Measurements from ENCODE around the gene CYTIP. TPM values are rescaled to one million over a fixed set of nuclear protein-coding genes. Genes with fewer than 3 reads are reported as not detected.

The CYTIP gene
- polyA plus RNA-seq, 1 donor from 2014 or later: not detected

DNA sequence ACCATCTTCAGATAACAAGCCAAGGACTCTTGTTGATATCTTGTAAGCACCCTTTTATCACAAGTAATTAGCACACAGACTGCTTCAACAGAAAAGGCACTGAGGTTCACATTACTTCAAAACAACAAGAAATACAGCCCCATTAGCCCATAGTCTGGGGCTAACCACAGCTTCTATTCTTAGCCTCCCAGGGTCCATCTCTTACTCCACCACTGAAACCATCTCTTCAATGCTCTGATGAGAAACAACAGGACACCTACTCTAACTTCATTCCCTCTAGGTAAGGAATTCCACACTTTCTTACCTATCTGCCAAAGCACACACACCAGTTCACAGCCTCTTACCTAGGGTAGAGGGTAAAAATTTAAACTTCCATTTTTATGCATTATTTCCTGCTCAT lies 26.4 kb upstream of the CYTIP start:
- Histone ChIP-seq H4K20me1 (ENCODE audit: insufficient read depth) (no peaks in the 10 kb centered on the region), H3F3A (ENCODE audit: insufficient read depth, low read length, poor library complexity, severe bottlenecking) (no peaks in the 10 kb centered on the region), H3K9me2 (ENCODE audit: insufficient read depth, low read length) (no peaks in the 10 kb centered on the region), H3K9ac (ENCODE audit: low read length) (no peak overlapping the region), H3K36me3 (ENCODE audit: insufficient read depth, low read length) (no peaks in the 10 kb centered on the region), H3K79me2 (replicated peaks; ENCODE audit: insufficient read depth, low read length) (no peaks in the 10 kb centered on the region), H2AFZ (ENCODE audit: low read depth, low read length) (no peak overlapping the region), H3K4me2 (ENCODE audit: low read length) (no peak overlapping the region), H3K4me3 (ENCODE audit: low read length) (no peak overlapping the region), H3K9me3 (ENCODE audit: low read length) (no peaks in the 10 kb centered on the region), H3K27ac (ENCODE audit: low read length) (no peak overlapping the region), H3K27me3 (ENCODE audit: insufficient read depth, low read depth, low read length) (no peaks in the 10 kb centered on the region)
- TF ChIP-seq SMC3 (conservative IDR thresholded peaks at IDR 0.05; ENCODE audit: poor library complexity): no peak

DNA sequence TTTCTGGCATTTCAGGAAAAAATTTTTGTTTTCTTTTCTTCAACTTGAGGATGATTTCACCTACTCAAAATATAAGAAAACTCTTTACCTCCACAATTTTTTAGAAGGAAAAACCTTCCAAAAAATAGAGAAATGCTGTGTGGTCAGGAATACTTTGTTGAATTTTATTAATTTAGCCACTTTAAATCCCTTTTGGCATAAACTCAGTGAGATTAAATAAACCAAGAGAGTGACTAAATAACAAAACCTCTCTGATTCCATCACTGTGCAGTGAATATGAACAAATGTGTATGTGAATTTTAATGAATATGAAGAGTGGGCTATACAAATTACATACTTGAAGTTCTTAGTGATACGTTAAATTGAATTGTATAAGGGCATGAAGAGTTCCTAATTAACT lies 25.8 kb upstream of the CYTIP start:
- Histone ChIP-seq H3K4me3 (ENCODE audit: low read length) (no peak overlapping the region), H4K20me1 (ENCODE audit: insufficient read depth) (no peaks in the 10 kb centered on the region), H3K9me2 (ENCODE audit: insufficient read depth, low read length) (no peaks in the 10 kb centered on the region), H3K36me3 (ENCODE audit: insufficient read depth, low read length) (no peaks in the 10 kb centered on the region), H2AFZ (ENCODE audit: low read depth, low read length) (no peak overlapping the region), H3K9ac (ENCODE audit: low read length) (no peak overlapping the region), H3K4me2 (ENCODE audit: low read length) (no peak overlapping the region), H3F3A (ENCODE audit: insufficient read depth, low read length, poor library complexity, severe bottlenecking) (no peaks in the 10 kb centered on the region), H3K27ac (ENCODE audit: low read length) (no peak overlapping the region), H3K79me2 (replicated peaks; ENCODE audit: insufficient read depth, low read length) (no peaks in the 10 kb centered on the region), H3K9me3 (ENCODE audit: low read length) (no peaks in the 10 kb centered on the region), H3K27me3 (ENCODE audit: insufficient read depth, low read depth, low read length) (no peaks in the 10 kb centered on the region)
- TF ChIP-seq SMC3 (conservative IDR thresholded peaks at IDR 0.05; ENCODE audit: poor library complexity) (no peak), RAD21 (conservative IDR thresholded peaks at IDR 0.05) (no peak)

DNA sequence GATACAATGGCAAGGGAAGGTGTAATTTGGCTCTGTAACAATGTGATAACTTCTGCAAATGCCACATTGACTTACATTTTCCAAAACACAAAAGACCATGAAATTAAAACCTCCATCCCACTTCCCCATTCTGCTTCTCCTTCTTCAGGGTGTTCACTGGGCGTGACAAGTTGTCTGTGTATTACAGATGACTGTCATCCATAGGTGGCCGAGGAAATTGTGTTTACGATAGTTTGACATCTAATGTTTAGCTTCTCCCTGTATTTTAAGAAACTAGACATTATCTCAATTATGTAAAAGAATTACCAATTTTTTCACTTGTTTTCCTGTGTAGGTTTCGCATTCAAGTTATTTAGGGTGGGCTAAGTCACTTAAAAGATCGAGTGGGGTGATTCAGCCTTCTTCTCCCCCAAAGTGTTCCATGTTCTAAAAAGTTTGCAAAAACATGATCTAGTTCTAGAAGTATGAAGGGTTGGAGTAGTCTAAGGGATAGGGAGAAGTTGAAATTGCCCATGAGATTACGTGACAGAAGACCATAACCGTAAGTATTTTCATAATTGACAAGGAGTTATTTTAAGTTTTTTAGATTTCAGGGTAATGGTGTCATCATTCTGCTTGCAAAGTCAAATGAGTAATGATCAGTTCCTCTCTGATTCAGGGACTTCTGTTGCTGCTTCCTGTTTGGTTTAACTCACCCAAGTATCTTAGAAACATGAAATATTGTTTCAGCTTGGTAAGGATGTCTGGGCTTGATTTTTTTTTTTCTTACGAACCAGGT lies 25.2 kb upstream of the CYTIP start:
- Histone ChIP-seq H2AFZ (ENCODE audit: low read depth, low read length) (no peak overlapping the region), H3K79me2 (replicated peaks; ENCODE audit: insufficient read depth, low read length) (no peaks in the 10 kb centered on the region), H3K36me3 (ENCODE audit: insufficient read depth, low read length) (no peaks in the 10 kb centered on the region), H3K4me3 (ENCODE audit: low read length) (no peak overlapping the region), H3F3A (ENCODE audit: insufficient read depth, low read length, poor library complexity, severe bottlenecking) (no peaks in the 10 kb centered on the region), H3K4me2 (ENCODE audit: low read length) (no peak overlapping the region), H3K27me3 (ENCODE audit: insufficient read depth, low read depth, low read length) (no peaks in the 10 kb centered on the region), H3K9ac (ENCODE audit: low read length) (no peak overlapping the region), H3K9me2 (ENCODE audit: insufficient read depth, low read length) (no peaks in the 10 kb centered on the region), H3K9me3 (ENCODE audit: low read length) (no peaks in the 10 kb centered on the region), H3K27ac (ENCODE audit: low read length) (no peak overlapping the region), H4K20me1 (ENCODE audit: insufficient read depth) (no peaks in the 10 kb centered on the region)
- TF ChIP-seq POLR2AphosphoS5 (IDR thresholded peaks at IDR 0.05) (no peak), EP300 (conservative IDR thresholded peaks at IDR 0.05; ENCODE audit: poor library complexity, severe bottlenecking) (no peak), MXI1 (conservative IDR thresholded peaks at IDR 0.05; ENCODE audit: poor library complexity, severe bottlenecking) (no peak), SMC3 (conservative IDR thresholded peaks at IDR 0.05; ENCODE audit: poor library complexity) (no peak), EZH2 (IDR thresholded peaks at IDR 0.05; ENCODE audit: borderline replicate concordance, insufficient read depth, low read length, poor library complexity, severe bottlenecking) (no peak), RAD21 (conservative IDR thresholded peaks at IDR 0.05) (no peak), TAF1 (IDR thresholded peaks at IDR 0.05; ENCODE audit: low read depth) (no peak)
- TF ChIP-seq, protein P1, sequence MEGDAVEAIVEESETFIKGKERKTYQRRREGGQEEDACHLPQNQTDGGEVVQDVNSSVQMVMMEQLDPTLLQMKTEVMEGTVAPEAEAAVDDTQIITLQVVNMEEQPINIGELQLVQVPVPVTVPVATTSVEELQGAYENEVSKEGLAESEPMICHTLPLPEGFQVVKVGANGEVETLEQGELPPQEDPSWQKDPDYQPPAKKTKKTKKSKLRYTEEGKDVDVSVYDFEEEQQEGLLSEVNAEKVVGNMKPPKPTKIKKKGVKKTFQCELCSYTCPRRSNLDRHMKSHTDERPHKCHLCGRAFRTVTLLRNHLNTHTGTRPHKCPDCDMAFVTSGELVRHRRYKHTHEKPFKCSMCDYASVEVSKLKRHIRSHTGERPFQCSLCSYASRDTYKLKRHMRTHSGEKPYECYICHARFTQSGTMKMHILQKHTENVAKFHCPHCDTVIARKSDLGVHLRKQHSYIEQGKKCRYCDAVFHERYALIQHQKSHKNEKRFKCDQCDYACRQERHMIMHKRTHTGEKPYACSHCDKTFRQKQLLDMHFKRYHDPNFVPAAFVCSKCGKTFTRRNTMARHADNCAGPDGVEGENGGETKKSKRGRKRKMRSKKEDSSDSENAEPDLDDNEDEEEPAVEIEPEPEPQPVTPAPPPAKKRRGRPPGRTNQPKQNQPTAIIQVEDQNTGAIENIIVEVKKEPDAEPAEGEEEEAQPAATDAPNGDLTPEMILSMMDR (IDR thresholded peaks at IDR 0.05; ENCODE audit: poor library complexity, severe bottlenecking): no peak
- TF ChIP-seq, protein P2, sequence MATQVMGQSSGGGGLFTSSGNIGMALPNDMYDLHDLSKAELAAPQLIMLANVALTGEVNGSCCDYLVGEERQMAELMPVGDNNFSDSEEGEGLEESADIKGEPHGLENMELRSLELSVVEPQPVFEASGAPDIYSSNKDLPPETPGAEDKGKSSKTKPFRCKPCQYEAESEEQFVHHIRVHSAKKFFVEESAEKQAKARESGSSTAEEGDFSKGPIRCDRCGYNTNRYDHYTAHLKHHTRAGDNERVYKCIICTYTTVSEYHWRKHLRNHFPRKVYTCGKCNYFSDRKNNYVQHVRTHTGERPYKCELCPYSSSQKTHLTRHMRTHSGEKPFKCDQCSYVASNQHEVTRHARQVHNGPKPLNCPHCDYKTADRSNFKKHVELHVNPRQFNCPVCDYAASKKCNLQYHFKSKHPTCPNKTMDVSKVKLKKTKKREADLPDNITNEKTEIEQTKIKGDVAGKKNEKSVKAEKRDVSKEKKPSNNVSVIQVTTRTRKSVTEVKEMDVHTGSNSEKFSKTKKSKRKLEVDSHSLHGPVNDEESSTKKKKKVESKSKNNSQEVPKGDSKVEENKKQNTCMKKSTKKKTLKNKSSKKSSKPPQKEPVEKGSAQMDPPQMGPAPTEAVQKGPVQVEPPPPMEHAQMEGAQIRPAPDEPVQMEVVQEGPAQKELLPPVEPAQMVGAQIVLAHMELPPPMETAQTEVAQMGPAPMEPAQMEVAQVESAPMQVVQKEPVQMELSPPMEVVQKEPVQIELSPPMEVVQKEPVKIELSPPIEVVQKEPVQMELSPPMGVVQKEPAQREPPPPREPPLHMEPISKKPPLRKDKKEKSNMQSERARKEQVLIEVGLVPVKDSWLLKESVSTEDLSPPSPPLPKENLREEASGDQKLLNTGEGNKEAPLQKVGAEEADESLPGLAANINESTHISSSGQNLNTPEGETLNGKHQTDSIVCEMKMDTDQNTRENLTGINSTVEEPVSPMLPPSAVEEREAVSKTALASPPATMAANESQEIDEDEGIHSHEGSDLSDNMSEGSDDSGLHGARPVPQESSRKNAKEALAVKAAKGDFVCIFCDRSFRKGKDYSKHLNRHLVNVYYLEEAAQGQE (IDR thresholded peaks at IDR 0.05; ENCODE audit: borderline replicate concordance): no peak
